Retinal pigment epithelial cell (primary cell): ENCODE measurements around the gene ASB12.

Experiments
- DNase-seq: peaks from one replicate; pipeline ENCODE4 v3.0.0-alpha.2; 2010; ENCODE audit warnings: low read depth
- H3K4me3 ChIP-seq: 2 replicates; pipeline ENCODE4 v1.5.1; 2011; ENCODE audit warnings: mild to moderate bottlenecking, low read length, control low read depth, moderate library complexity
- TF ChIP-seq, protein P1 (sequence below): conservative IDR thresholded peaks from 2 replicates; pipeline ENCODE4 v1.5.1; 2011; ENCODE audit warnings: low read depth, low read length, control low read depth, inconsistent platforms

Gene ASB12

DNA sequence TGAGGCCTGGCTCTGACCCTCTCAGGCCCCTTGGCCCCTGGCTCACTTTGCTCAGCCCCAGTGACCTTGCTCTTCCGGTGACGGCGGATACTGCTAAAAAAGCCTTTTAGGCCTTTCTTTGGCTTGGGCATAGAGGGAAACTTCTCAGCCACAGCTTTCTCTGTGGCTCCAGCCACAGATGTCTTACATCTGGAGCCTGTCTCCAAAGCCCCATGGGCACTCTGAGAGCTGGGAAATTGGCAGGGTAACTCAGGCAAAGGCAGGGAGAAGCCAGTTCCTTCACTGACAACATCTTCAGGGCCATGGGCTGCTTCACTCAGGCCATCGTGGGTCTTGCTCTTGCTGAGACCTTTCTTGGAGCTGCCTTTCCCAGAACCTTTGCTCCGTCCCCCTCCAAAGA is 37.7 kb downstream of the ASB12 start:
- TF ChIP-seq, protein P1, sequence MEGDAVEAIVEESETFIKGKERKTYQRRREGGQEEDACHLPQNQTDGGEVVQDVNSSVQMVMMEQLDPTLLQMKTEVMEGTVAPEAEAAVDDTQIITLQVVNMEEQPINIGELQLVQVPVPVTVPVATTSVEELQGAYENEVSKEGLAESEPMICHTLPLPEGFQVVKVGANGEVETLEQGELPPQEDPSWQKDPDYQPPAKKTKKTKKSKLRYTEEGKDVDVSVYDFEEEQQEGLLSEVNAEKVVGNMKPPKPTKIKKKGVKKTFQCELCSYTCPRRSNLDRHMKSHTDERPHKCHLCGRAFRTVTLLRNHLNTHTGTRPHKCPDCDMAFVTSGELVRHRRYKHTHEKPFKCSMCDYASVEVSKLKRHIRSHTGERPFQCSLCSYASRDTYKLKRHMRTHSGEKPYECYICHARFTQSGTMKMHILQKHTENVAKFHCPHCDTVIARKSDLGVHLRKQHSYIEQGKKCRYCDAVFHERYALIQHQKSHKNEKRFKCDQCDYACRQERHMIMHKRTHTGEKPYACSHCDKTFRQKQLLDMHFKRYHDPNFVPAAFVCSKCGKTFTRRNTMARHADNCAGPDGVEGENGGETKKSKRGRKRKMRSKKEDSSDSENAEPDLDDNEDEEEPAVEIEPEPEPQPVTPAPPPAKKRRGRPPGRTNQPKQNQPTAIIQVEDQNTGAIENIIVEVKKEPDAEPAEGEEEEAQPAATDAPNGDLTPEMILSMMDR, result no peak
- H3K4me3 ChIP-seq, result no peak overlapping the region
- DNase-seq, result no peak

DNA sequence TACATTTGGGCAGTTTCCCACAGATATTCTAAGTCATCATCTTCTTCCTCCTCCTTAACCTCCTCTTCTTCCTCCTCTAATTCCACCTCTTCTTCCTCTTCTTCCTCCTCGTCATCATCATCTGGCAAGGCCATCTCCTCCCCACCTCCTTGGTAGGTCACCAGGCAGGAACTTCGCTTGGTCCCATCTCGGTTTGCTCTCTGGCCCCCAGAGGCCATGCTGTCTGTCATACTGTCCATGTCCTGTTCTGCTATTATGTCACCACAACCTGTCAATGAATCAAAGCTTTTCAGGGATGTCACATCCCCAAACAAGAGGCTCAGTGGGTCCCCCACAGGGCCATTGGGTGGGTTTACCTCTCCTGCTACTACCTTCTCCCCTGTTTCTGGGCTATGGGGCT is 38.4 kb downstream of the ASB12 start:
- TF ChIP-seq, protein P1, result no peak
- DNase-seq, result no peak
- H3K4me3 ChIP-seq, result no peak overlapping the region

DNA sequence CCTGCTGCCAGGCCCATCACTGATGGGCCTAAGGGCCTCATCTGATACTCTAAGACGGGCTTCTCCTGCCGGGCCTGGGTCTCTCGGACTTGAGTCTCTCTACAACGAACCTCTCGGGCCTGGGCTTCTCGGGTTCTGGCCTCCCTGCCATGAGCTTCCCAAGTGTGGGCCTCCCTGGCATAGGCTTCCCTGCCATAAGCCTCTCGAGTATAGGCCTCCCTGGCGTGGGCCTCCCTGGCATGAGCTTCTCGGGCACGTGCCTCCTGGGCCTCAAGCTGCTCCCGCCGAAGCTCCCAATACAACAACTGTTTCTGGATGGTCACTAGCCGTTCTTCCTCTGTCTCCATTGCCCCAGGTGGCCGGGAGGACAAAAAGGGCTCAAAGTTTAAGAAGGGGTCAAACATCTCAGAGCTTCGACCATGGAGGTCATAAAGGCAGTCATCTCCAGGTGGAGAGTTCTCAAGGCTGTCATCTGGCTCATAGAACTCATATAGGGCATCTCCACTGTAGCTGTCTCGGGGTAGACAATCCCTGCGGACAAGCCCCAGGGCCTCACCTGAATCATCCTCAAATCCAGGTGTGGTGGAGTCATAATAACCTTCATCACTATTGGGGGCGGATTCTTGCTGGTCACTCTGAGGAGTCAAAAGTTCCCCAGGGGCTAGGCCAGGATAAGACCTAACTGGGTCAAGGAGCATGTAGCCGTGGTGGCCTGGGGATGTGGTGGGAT is 39.0 kb downstream of the ASB12 start:
- DNase-seq, result no peak
- TF ChIP-seq, protein P1, result no peak
- H3K4me3 ChIP-seq, result no peak overlapping the region

DNA sequence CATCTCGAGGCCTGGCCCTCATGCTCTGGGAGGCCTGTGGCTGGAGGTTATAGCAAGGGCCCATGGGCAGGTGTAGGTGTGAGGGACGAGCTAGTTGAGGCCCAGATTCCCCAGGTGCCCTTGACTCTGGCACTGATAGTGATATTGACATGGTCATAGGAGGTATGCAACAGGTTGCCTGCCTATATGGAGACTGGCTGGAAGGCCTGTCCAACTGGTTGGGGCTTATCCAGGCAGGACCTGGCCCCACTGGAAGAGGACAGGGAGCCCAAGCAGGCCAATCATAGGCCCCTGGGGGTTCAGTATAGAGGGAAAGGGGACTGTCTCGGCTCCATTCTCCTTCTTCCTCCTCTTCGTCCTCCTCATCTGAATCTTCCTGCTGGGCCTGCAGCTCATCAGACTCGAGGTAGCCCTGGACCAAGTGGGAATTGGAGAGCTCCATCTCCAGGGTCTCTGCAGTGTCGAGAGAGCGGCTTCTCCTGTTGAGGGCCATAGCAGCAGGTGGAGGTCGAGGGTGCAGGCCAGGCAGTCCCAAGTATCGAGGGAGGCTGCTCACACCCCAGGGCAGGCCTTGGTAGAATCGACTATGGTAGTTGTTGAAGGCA is 40.2 kb downstream of the ASB12 start:
- H3K4me3 ChIP-seq, result no peak overlapping the region
- DNase-seq, result no peak
- TF ChIP-seq, protein P1, result no peak

DNA sequence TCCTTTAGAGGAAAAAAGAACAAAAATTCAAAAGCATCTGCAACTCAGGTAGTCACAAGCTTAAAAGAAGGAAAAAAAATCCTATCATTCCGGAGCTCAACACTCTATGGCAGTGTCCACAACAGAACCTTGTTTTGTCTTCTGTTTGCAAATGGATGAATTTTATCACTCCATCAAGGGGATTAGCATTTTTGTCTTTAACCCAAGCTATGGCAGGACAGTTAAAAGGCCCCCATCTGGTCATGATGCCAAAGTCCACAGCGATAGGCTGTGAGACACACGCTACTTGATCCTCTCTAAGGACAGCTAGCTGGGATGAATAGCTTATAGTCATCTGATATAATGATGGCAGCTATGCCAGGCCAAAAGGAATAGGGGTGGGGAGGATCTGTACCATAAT is 41.5 kb downstream of the ASB12 start:
- no peak overlapping the region for H3K4me3 ChIP-seq
- TF ChIP-seq, protein P1, result no peak
- no peak for DNase-seq

DNA sequence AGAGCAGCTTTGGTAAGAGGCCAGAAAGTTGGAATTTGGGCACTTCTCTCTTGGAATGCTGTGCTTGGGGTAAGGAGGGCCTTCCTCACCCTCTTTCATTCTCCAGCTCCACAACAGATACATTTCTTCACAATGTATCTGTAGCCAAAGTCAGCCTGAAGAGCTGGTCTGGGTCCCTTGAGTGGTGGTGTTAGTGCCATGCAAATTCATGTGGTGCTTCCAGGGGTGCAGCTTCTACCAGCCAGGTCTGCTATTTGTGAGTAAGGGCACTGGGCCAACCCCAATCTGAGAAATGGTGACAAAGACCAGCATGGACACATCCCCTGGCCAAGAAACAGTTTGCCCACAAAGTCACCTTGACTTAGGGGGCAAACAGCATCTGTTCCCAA is 42.7 kb downstream of the ASB12 start:
- TF ChIP-seq, protein P1, result no peak
- DNase-seq, result no peak
- H3K4me3 ChIP-seq, result no peak overlapping the region
